HG02798 (cell line): ENCODE data around the gene MYPN.
"Not testable (repeated sequence)": the region's sequence is repeated elsewhere in the genome, so short reads cannot be mapped to it uniquely, and the experiment has no call there.

ENCODE experiments used
- ATAC-seq: cut with Tn5 transposase; IDR thresholded peaks from one replicate; pipeline ENCODE4 v1.9.1; 2021; ENCODE audit warnings: mild to moderate bottlenecking; ENCODE audit not compliant: unreplicated experiment, poor library complexity

The MYPN gene

DNA sequence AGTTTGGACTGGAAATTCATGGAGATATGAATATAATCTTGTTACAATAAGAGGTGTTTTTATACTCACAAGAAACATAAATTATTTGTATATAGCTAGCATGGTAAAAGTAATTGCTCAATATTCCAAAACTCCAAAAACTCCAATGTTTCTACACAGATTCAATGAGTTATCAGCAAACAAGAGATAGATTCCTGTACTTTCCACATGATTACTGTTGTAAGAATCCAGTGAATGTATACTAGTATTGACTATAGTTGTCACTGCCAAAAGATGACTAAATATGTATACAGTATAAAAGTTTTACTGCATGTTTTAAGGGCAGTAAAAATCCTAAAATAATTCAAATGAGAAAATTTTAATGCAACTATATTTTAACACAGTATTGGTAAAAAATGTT lies 111.9 kb downstream of the MYPN start:
- no peak for ATAC-seq

DNA sequence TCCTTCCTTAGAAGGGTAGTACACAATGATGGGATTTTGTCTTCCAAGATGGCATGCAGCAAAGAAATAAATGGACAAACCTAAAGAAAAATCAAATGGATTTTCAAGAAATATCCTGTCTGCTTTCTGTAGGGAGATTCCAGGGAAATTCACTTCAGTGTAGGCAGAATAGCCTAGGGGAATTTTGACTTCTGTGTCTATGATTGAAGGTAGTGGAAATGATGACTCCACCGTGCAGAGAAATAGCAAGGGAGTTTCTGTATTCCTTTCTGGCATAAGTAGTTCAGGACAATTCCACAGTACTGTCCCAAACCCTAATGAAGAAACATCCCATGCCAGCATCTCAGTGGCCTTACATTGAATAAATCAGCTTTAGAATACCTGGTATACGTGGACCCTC lies 113.1 kb downstream of the MYPN start:
- ATAC-seq = no peak

DNA sequence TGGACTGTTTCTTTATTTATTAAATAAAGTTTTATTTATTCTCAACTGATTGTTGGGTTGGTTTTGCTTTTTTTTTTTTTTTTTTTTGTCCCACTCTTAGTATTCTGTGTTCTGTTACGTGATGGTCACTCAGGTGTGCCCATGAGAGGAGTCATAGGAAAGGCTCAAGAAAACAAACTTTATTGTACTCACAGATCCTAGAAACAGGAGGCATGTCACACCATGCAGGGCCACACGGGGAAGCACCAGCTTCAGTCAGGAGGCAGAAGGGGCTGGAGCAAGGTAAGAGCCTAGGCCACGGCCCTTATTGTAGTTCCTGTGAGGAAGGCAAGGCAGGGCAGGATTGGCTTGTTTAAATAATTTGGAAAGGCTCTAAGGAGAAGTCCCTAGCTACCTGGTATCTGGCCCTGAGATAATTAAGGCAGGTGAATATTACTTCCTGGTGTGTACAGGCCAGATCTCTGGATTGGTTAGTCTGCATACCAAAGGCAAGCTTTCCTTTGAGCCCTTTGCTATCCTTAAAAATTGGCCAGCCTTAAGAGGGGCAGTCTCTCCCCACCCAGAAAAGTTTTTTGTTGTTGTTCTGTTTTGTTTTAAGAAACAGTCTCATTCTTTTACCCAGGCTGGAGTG lies 114.4 kb downstream of the MYPN start:
- no peak for ATAC-seq

DNA sequence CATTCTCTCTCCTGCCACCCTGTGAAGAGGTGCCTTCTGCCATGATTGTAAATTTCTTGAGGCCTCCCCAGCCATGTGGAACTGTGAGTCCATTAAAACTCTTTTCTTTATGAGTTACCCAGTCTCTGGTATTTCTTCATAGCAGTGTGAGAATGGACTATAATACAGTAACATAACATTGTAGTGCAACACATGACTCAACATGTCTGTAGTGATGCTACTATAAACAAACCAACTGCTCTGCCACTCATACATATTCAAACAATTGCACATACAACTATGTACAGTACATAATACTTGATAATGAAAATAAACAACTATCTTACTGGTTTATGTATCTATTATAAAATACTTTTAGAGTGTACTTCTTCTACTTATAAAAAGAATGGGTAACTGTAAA lies 115.5 kb downstream of the MYPN start:
- ATAC-seq = no peak

DNA sequence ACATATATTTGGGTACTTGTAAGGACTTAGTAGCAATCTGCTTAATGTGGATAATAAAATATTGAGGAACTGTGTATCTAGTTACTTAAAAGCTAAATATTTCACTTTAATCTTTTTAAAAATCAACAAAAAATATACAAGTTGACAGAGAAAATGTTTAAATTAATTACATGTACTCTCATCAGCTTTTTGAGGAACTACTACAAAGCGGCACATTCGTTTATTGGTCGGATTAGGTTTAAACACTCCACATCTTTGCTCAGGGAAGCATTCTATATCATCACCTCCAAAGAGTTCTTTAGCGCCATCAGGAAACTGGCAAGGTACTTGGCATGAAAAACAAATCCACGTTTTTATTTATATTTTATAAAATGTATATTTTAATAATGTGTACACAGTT lies 121.0 kb downstream of the MYPN start:
- ATAC-seq = no peak

DNA sequence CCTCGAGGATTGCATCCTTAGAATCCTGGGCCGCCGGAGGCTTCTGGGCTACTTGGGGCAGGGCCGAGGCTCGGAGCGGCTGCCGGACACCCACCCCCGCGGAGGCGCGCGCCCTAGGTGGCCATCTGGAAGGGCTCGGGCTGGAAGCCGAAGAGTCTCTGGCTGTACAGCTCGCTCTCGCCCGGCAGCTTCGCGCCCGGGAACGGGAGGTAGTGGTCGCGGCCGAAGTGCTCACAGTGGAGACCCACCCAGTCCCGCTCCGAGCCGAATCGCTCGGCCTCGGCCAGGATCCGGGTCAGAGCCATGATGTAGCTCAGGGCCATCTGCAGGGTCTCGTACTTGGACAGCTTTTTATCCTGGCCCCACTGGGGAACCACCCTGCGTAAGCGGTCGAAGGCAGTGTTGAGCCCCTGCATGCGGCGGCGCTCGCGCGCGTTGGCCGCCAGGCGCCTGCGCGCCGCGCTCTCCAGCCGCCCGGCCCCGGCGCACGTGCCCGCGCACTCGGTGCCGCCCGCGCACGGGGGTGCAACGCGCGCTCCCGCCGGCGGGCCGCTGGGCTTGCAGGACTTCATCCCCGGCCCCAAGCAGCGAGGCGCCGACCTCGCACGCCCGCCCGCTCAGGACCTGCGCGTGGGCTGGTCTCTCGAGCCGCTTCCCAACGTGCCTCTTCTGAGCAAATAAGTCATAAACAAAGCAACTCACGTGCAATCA lies 122.0 kb downstream of the MYPN start:
- ATAC-seq = peak; percentile 94

DNA sequence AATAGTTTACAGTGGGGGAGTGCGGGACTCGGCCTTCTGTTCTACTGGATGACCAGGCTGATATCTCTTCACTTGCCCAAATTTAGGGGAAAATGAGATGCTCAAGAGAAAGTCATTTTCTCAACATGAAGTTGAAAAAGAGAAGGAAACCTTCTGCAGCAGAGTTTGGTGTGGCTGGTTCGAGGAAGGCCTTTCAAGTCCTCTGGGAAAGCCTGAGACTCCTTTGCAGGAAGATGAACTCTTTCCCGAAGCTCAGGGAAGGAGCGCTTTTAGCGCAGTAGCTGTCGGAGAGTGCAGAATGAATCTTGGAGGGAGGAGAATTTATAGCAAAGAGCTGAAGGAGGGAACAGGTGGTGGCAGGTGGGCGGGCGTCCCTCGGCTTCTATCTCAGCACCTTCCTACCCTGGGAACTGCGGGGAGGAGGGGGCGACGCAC lies 122.5 kb downstream of the MYPN start, which contains the start of gene ATOH7:
ATOH7 (minus strand) TSS at position 297 of the 435 bp plus-strand sequence. CDS start 436 bp downstream, outside the sequence.
- ATAC-seq = no peak

DNA sequence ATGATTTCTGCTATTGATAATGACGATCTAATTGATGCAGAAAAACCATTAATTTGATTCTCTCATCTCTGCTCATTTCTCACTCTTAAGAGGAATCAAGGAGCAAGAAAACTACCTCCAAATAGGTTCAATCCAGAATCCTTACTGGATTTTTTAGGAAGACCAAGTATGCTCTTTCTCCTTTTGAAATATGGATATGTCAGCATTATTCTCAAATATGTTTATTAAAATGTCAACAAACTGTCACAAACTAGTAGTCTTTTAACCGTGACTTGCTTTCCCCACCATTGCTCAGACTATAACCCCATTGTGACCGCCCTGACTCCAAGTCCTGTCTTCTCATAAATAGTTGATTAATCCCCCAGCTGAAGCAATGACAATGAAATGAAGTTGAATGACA lies 123.8 kb downstream of the MYPN start:
- no peak for ATAC-seq

DNA sequence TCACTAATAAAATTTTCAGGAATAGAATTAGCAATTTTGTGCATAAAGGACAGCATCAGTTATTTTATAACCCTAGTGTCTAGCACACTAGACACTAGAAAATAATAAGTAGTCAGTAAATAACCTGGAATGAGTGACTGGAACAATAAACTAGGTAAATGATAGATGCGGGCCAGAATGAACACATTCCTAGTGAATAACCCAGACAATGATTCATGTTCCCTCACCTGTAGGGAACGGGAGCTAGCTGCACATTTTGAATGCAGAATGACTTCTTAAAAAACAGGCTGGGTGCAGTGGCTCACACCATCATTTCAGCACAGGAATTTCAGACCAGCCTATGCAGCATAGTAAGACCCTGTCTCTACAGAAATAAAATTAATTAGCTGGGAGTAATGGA lies 125.8 kb downstream of the MYPN start:
- no peak for ATAC-seq

DNA sequence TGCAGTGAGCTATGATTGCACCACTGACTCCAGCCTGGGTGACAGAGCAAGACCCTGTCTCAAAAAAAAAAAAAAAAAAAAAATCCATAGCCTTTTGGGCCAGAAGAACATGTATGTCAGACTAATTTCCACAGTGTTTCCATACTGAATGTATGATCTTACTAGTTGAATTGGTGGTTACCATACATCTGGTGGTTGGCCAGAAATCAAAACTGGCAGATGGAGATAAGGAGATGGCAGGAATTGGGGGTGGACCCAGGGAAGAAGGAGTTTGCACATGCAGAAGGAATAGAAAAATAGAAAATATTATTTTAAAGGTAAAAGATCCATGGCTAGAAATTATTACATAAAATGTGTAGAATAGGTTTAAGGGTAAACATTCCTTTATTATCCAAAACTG lies 126.3 kb downstream of the MYPN start:
- no peak for ATAC-seq

DNA sequence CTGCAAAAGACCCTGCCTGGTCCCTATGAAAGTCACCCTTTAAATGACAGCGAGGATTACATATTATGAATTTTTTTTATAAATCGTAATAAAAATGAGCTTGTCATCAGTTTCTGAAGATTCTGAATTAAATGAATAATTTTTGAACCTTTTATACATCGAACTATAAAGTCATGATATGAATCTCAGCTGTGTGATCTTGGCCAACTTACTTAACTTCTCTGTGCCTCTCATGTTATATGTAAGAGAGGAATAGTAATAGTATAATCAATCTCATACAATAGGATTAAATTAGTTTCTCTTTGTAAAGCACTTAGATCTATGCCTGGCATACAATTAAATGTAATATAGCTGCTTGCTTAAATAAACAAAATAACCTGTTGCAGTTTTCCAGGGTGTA lies 127.9 kb downstream of the MYPN start:
- ATAC-seq = no peak

DNA sequence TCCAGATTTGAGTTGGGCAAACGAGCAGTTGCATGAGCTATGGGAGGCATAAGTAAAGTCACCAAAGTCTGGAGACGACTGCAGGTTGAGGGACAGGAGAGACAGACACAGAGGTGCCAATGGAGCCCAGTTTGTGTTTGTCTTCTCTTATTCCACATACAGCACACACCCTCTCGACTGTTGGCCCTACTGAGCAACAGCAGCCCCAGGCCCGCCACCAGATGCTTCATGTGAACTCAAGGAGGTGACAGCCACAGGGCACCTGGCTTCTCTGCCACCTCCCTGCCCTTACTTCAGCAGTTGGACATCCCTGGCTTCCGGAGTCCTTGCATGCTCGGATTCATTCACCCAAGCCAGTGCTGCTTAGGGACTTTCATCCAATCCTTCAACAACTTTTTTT lies 129.1 kb downstream of the MYPN start:
- no peak for ATAC-seq

DNA sequence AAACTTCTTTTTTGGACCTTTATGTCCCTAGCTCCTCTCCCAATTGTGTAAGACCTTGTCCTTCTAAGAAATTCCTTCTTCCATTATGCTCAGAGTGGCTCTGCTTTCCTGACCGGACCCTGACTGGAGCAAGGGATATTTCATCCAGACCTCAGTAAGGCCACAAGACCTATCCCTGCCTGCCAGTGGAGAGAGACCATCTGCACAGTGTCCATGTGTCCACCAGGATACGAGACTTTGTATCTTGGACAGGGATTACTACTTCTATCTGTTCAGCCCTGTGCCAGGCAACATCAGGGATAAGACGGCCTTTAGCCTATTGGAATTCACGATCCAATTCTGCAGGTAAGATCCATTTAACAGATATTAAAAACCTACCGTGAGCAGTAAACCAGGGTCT lies 129.8 kb downstream of the MYPN start:
- ATAC-seq = no peak

DNA sequence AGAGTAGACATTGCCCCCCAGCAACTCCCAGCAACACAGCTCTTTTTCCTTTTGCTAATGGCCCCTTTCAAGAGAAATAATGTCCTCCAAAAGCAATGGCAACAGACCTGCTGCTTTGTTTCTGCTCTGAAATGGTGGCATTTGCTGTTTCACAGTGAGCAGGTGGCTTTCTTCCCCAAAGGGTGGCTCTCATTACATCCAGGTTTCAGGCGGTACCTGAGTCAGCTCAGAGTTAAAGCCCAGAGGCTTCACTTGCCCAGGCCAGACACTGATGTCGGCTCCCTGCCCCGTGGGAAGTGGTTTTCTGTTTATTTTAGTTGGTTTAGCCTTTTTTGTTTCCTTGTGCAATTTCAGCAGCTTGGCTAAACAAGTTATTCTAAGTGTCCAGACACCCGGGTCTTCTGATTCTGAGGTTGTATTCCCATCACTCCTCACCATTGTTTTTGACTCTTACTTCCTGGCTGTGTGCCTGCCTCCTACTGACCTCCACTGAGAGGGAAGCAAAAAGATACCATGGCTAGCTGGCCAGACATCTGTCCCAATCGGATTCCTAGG lies 130.4 kb downstream of the MYPN start:
- no peak for ATAC-seq

DNA sequence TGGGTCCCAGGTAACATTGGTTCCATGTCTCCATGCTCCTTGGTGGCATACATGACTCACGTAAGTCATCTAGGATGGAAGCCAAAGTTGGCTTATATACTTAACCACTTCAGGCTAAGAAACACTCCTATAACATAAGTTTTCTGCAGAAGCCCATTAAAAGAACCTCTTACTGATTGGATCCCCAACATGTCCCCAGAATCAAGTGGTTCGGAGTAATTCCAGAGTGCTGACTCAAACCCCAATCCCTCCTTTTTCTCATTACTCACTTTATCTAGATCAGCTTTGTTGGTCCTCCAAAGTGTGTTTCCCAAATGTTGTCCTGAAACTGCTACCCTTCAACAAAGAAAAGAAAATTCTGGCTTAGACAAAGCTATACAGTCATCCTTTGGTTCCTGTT lies 132.8 kb downstream of the MYPN start:
- ATAC-seq = no peak

DNA sequence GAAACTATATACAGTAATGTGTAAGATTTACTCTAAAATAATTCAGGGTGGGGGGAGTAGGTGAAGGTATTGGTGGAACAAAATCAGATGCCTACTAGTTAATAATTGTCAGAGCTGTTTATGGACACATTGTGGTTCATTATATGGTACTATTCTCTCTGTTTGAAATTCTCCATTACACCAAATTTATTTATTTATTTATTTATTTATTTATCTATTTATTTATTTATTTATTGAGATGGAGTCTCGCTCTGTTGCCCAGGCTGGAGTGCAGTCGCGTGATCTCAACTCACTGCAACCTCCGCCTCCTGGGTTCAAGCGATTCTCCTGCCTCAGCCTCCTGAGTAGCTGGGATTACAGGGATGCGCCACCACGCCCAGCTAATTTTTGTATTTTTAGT lies 137.1 kb downstream of the MYPN start:
- ATAC-seq = not testable (repeated sequence)

DNA sequence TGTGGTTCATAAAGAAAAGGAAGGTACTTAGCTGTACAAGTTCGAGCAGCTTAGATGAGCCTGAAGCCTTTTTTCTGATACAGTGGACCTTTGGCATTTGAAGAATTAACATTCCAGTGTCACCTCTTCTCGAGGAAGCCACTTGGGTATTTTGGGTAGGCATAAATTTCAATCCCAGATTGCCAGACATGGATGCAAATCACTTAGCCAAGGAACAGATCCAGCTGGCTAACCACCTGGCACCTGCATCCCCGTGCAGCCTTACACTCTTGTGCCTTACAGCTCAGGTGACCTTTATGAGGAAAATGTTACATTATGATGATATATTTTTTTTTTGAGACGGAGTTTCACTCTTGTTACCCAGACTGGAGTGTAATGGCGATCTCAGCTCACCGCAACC lies 138.6 kb downstream of the MYPN start:
- no peak for ATAC-seq

DNA sequence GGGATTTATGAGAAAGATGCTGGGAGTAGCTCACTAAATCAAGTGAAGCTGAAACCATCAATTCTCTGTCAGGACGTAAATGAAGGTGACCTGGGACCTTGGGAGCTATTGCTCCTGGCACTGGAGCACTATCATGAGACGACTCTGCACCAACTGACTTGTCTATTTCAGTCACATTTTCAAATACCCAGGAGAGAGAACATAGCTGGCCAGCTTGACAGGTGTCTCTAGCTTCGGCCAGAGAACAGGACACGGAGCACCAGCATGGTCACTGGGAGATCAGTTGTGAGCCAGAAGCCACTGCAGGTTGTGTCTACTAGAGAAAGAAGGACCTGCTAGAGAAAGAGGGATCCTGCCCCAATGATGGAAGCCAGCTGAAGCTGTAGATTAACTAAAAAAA lies 140.0 kb downstream of the MYPN start:
- ATAC-seq = no peak

DNA sequence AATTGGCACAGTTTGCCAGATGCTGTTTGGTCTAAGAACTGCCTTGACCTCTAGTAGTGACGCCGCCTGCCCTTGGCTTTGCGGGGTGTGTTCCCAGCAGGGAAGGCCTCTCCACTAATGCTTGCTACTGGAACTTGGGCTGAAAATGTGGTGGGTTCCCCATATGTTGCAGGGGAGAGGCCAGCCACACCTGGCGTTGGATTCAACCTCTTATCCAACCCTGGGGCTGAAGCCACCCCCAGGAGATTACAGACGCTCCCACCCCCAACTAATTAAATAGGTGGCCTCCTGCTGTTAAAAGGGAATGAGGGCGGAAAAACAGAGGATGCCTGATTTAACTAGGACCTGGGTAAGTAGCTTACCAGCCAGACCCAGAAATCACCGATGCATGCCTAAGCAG lies 141.9 kb downstream of the MYPN start:
- ATAC-seq = no peak

DNA sequence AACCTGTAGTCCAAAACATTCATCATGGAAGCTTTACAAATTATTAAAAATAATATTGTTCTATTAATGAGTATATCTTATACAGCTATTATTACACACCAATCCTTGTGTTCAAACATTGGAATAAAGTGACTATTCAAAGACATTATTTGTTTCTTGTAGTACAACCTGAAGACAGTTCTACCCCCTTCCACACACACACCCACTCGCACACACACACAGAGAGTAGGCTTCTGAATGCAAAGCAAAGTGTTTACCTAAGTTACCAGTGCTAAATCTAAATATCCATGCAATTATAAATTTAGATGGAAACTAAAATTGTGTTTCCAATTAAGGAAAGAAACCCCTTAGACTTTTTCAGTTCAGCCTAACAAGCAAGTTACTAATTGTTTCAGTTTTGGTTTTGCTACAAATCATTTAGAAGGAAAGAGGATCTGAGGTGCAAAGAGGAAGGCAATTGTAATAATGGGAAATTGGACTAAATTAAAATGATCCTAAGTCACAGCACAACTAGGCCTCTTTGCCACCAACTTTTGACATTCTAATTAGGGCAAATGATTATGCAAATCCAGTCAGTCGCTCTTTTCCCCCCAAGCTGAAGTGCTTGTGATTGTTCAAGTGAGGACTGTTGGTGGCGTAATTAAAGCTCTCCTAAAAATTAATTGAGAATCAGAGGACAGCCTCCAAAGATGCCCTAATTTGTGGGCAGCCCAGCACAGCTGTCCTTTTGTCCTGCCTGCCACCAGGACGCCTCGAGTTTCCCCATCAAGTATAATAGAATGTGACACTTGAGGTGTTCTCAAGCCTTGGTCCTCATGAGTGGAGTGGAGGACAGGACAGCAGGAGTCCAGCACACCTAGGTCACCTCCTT lies 142.6 kb downstream of the MYPN start:
- peak; percentile 48 for ATAC-seq

DNA sequence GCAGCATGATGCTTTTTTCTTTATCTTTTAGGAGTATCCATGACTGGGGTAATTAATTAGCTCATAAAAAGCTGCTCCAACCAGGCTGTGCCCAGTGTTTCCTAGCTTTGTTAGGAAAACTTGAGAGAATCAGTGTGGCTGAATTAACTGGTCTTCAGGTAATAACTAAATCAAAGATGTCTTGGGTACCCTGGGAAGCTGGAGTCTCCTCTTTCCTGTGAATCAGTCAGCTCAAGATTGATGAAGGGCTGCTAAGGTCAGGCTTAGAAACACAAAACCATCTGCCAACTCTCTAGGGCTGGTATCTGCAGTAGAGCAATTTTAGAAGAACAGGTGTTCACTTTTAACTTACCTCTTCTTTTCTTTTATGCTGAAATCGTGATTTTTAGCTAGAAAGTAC lies 144.1 kb downstream of the MYPN start:
- no peak for ATAC-seq
